DND-41 (cell line): ENCODE results near the gene MYOM3.

Experiments used
- CTCF ChIP-seq: IDR thresholded peaks from 2 replicates; pipeline ENCODE4 v1.5.1; 2012; ENCODE audit warnings: borderline replicate concordance, low read length, moderate library complexity, mild to moderate bottlenecking; ENCODE audit not compliant: poor library complexity, severe bottlenecking; ENCODE audit errors: extremely low read depth
- EZH2 ChIP-seq: IDR thresholded peaks from 3 replicates; pipeline ENCODE4 v1.6.1; 2012; ENCODE audit warnings: borderline replicate concordance, low read depth, mild to moderate bottlenecking, moderate library complexity, low read length, inconsistent platforms; ENCODE audit not compliant: severe bottlenecking

GRCh38 chr1:24077278-24077978 lies 34.5 kb downstream of the MYOM3 start:
- no peak for TF ChIP-seq EZH2
- no peak for TF ChIP-seq CTCF
